CD4-positive, alpha-beta T cell treated with Interleukin-12 subunit alpha and Interleukin-12 subunit beta, for 1 hour (primary cell): ENCODE results near the gene MAPKBP1.

Source experiments
- DNase-seq: peaks from one replicate; pipeline ENCODE4 v3.0.0-alpha.2; 2020

MAPKBP1 gene

GRCh38 chr15:41810651-41811431 lies 36.6 kb downstream of the MAPKBP1 start:
- no peak for DNase-seq

GRCh38 chr15:41811432-41812195 lies 37.3 kb downstream of the MAPKBP1 start:
- peak; percentile 78 for DNase-seq

DNA sequence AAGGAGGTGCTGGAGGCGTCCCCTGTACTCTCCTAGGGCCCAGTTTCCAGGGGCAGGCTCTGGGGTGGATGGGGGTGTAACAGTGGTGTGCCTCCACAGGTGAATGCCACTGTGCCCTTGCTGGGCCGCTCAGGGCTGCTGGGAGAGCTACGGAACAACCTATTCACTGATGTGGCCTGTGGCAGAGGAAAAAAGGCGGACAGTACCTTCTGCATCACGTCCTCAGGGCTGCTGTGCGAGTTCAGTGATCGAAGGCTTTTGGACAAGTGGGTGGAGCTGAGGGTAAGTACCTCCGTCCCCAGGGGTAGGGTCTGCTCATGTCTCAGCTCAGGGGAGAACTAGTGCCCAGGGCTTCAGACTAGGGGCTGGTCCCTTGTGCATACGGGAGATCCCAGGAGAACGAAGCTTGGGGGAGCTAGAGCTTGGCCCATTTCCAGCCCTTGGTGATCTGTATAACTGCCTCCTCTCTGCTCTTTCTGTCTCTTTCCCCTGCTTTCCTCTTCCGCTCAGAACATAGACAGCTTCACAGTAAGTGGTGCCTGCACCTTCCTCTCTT lies 38.6 kb downstream of the MAPKBP1 start:
- DNase-seq: no peak

- DNase-seq: no peak
These were observed 39.1 kb downstream of the MAPKBP1 start for GRCh38 chr15:41813426-41813825.

GRCh38 chr15:41814534-41814933 lies 40.2 kb downstream of the MAPKBP1 start:
- DNase-seq: no peak

- DNase-seq: no peak
These were observed 42.5 kb downstream of the MAPKBP1 start for GRCh38 chr15:41816788-41817187.

DNA sequence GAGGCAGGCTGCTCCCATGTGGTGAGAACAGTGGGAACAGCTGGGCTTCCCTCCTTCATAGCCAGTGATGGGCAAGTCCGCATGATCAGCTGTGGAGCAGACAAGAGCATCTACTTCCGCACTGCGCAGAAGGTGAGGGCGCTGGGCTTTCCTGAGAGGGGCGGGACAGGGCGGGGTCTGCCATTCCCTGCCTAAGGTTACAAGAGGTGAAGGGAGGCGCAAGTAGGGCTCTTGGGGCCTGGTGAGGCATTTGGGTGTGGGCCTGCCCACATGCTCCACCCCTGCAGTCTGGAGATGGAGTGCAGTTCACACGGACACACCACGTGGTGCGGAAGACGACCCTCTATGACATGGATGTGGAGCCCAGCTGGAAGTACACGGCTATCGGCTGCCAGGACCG lies 43.0 kb downstream of the MAPKBP1 start:
- DNase-seq: no peak

DNA sequence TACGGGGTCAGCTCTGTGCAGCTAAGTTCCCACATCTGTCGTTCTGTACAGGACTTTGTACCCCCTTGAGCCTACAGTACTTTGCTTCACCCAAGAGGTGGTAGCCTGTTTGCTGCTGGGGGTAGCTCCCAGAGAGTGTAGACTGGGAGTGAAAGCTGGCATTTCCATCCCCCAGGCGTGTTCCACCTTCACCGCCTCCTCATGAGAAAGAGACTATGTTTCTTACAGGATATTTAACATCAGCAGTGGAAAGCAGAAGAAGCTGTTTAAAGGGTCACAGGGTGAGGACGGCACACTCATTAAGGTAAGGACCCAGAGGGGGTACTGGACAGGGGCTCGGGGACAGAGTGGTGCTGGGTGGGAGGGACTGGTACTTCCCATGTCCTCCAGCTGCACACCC lies 43.5 kb downstream of the MAPKBP1 start:
- DNase-seq: no peak

DNA sequence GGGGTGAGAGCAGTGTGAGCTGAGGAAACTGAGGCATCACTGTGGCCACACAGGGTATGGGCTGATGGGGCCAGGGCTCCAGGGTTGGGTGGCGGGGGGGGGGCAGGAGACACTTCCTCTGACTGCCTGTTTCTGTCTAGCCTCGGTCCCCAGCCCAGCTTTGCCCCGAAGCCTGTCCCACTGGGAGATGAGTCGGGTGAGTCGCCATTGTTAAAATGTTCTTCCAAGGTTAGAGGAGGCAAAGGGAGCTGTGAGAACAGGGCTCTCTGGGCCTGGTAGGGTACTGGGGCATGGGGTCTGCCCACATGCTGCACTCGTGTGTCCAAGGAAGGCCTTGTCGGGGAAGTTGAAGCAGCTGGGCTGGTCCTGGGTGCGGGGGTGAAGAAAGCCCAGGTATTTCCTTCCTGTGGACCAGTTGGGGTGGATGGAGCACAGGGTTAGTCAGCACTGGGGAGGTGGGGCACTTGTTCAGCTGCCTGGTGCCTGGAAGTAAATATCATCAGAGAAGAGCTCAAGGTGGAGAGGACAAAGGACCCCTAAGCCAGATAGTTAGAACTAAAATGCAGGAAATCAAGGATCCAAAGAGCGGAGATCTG lies 45.3 kb downstream of the MAPKBP1 start:
- DNase-seq: no peak

DNA sequence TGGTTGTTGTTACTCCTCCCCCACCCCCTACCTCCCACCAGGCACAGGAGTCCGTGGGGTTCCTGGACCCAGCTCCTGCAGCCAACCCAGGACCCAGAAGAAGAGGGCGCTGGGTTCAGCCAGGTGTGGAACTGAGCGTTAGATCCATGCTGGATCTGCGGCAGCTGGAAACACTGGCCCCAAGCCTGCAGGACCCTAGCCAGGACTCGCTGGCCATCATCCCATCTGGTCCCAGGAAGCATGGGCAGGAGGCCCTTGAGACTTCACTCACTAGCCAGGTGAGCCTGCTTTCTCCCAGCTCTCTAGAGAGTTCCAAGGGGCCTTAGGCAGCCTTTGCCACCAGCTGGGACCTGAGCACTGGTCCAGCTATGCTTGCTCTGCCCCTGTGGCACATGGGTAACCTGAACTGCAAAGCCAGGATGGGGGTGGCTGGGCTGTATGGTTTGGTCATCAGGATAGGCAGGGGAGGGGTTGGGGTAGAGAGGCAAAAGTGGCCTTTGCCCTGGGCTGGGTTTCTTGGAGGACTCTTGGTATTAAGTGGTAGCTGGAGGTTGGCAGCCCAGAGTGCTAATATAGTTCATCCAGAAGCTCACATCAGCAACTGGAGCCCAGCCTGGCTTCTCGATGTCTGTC lies 46.6 kb downstream of the MAPKBP1 start:
- DNase-seq: no peak

- DNase-seq: no peak
These were observed 47.5 kb downstream of the MAPKBP1 start for GRCh38 chr15:41821831-41822230.

DNA sequence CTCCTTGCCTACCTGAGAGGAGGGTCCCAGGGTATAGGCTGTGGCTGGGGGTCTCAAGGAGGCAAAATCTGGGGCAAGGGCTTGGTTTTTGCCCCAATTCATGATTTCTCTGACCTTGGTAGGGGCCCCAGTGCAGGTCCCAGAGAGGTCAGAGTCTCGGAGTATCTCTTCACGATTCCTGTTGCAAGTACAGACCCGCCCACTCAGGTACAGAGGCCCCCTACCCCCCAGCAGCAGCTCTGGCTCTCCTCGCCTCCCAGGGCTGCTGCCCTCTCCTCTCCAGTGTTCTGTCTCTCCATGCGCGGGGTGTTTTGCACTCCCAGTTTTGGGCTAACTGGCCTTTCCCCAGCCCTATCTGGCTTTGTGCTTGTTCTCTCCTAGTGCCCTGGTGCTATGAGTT lies 48.2 kb downstream of the MAPKBP1 start:
- no peak for DNase-seq

GRCh38 chr15:41822957-41823356 lies 48.7 kb downstream of the MAPKBP1 start:
- DNase-seq: no peak

DNA sequence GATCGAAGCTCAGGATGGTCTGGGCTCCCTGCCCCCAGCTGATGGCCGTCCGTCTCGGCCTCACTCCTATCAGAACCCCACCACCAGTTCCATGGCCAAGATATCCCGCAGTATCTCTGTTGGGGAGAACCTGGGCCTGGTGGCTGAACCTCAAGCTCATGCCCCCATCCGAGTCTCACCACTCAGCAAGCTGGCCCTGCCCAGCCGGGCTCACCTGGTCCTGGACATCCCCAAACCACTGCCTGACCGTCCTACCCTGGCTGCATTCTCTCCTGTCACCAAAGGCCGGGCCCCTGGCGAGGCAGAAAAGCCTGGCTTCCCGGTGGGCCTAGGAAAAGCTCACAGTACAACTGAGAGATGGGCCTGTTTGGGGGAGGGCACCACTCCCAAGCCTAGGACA lies 49.2 kb downstream of the MAPKBP1 start:
- no peak for DNase-seq

- DNase-seq: no peak
These were observed 49.9 kb downstream of the MAPKBP1 start for GRCh38 chr15:41824062-41824745.

DNA sequence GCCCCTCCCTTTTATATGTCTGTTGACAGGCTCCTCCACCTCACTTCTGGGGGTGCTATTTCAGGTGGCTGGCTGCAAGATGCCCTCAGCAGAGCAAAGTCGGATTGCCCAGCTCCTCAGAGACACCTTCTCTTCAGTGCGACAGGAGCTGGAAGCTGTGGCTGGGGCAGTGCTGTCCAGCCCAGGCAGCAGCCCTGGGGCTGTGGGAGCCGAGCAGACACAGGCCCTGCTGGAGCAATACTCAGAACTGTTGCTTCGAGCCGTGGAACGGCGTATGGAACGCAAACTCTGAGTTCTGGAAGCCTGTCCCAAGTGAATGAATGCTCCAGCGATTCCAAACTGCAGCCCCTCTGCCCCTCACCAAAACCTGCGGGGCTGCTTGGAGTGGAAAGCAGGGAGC lies 50.9 kb downstream of the MAPKBP1 start:
- DNase-seq: no peak

DNA sequence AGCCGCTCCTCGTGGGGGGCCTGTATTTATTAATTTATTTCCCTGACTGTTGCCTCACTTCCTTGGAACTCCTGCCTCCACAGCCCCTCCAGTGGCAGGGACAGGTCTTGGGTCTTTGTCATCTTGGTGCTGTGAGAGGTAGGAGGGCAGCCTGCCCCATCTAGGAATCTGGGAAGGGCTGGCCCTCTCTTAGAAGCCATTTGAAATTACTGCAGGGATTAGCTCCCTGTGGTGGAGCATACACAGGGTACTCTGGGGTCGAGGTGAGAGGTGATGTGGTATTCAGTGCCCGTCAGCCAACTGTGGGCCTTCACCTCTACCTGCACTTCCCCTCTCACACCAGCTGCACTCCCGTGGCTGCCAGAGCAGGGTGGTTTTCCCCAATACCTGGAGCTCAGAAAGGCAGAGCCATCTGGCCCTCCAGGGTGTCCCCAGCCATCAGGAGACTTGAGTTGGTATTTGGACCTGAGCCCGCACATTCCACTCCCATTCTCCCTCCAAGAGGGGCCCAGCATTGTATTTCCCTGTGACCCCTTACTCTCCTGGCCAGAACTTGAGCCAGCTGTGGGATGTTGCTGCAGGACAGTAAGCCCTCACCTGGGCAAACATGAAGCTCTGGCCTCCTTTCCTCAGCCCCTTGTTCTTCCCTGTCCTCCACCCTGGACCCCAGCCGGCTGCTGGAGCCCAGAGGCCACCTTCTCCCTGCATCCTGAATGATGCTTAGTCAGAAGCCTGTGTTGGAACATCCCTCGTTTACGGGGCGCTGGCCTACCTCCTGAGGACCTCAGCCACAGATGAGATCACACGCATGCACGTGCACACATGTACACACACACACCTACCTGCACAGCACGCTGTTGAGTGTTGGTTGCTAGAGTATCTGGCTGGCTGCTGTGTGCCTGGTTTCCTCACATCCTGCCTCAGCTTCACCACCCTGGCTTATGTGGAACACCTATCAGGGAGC lies 51.6 kb downstream of the MAPKBP1 start:
- DNase-seq: no peak

GRCh38 chr15:41827290-41827879 lies 53.1 kb downstream of the MAPKBP1 start:
- no peak for DNase-seq

GRCh38 chr15:41827880-41828806 lies 53.9 kb downstream of the MAPKBP1 start, which contains the start of gene JMJD7:
Gene JMJD7, plus strand, starts transcription at chr15:41828092. Its CDS starts 33 bp downstream, at chr15:41828125.
- DNase-seq: peak; percentile 93

GRCh38 chr15:41828807-41829141 lies 54.5 kb downstream of the MAPKBP1 start:
- no peak for DNase-seq
